ENCODE data around the gene SGPP2. TPM values are rescaled to one million over a fixed set of nuclear protein-coding genes. Genes with fewer than 3 reads are reported as not detected.

SGPP2 gene
- total and polyA plus RNA-seq, 5 experiments from 2014 or later, result 0.31 to 0.33 TPM; not detected in 3

Other genes starting within 250 kb of the SGPP2 start
- gene PAX3, start 125.5 kb upstream of the SGPP2 start, total RNA-seq, result not detected
- not detected for gene PAX3, start 125.5 kb upstream of the SGPP2 start, polyA plus RNA-seq
- 10 to 100 TPM; 15.8 to 16.1 TPM for gene FARSB, start 231.5 kb downstream of the SGPP2 start, total RNA-seq
- gene FARSB, start 231.5 kb downstream of the SGPP2 start, polyA plus RNA-seq, result 10 to 100 TPM; 28.2 to 34.2 (median 33.8) TPM
- gene MOGAT1, start 247.1 kb downstream of the SGPP2 start, total RNA-seq, result not detected
- gene MOGAT1, start 247.1 kb downstream of the SGPP2 start, polyA plus RNA-seq, result not detected

All from naive thymus-derived CD8-positive, alpha-beta T cell (primary cell).